ENCODE data around the gene TCF12. TPM values are rescaled to one million over a fixed set of nuclear protein-coding genes. Genes with fewer than 3 reads are reported as not detected.
"Not testable (repeated sequence)": the region's sequence is repeated elsewhere in the genome, so short reads cannot be mapped to it uniquely, and the experiment has no call there.

The TCF12 gene
- total RNA-seq, 4 donors from 2014 or later = 108 to 177 (median 148) TPM

DNA sequence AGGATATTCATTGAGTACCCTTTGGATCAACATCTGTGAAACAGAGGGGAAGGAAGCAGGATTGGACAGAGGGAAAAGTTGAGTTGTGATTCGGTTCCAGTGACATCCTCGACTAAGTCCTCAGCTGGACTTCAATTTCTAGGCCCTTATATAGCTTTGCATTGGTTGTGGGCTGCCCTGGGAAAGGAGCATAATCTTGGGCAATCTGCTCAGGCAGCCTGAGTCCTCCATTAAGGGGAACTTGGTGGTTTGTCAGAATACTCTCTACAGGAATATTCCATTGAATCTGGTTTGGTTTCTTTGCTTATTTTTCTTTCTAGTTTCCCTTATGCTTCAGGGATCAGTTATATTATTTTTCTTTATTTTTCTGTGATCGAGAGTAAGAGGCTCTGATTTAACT lies 94.1 kb downstream of the TCF12 start:
- DNase-seq (ENCODE audit: extremely low spot score) = no peak
- WGBS = 73% methylated on average over 3 of the region's 3 CpGs
- intact Hi-C loops (cut with DNase I) = no loop called here

DNA sequence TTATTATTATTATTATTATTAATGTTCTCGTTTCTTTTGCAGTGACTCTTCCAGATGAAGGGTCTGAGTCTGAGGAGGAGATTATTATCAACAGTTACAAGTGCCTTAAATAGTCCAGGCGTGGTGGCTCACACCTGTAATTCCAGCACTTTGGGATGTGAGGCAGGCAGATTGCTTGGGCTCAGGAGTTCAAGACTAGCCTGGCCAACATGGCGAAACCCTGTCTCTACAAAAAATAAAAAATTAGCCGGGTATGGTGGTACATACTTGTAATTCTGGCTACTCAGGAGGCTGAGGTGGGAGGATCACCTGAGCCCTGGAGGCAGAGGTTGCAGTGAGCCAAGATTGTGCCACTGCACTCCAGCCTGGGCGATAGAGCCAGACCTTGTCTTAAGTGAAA lies 96.5 kb downstream of the TCF12 start:
- H3K4me3 ChIP-seq; intact Hi-C loops (cut with DNase I): not testable (repeated sequence)
- peaks cover 4 to 46% (median 32%) of the 10 kb centered on the region in 4 donors for H3K4me1 ChIP-seq

More for the DNA sequence above, 94.1 kb downstream of the TCF12 start:
- Histone ChIP-seq H3K9me3 (no peaks in the 10 kb centered on the region), H3K36me3 (no peaks in the 10 kb centered on the region), H3K4me1 (peaks cover 4 to 33% (median 15%) of the 10 kb centered on the region in 4 donors), H3K4me3 (no peak overlapping the region), H3K27me3 (no peaks in the 10 kb centered on the region), H3K27ac (replicated peaks in 1 of 4) (no peak overlapping the region)
- TF ChIP-seq, protein P1, sequence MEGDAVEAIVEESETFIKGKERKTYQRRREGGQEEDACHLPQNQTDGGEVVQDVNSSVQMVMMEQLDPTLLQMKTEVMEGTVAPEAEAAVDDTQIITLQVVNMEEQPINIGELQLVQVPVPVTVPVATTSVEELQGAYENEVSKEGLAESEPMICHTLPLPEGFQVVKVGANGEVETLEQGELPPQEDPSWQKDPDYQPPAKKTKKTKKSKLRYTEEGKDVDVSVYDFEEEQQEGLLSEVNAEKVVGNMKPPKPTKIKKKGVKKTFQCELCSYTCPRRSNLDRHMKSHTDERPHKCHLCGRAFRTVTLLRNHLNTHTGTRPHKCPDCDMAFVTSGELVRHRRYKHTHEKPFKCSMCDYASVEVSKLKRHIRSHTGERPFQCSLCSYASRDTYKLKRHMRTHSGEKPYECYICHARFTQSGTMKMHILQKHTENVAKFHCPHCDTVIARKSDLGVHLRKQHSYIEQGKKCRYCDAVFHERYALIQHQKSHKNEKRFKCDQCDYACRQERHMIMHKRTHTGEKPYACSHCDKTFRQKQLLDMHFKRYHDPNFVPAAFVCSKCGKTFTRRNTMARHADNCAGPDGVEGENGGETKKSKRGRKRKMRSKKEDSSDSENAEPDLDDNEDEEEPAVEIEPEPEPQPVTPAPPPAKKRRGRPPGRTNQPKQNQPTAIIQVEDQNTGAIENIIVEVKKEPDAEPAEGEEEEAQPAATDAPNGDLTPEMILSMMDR (IDR thresholded peaks at IDR 0.05) = no peak
- TF ChIP-seq EP300 (IDR thresholded peaks at IDR 0.05) (no peak), POLR2AphosphoS5 (IDR thresholded peaks at IDR 0.05) (no peak), POLR2A (IDR thresholded peaks at IDR 0.05; ENCODE audit: low read depth) (no peak)

DNA sequence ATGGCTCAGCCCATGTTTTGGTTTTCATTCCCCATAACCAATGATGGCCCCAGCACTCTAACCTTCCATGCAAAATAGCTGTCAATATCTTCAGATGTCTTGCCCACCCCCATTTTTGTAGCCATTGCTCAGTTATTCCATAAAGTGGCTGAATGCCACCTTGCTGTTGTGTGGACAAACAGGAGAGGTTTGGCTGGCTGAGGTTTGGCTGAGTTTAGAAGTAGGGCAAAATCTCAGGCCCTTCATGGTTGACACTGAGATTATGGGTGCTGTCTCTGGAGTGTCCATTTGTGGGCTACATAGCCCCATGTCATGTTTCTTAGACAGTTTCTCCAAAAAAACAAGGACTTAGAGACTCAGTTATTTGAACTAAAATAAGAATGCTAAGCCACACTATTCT lies 96.9 kb downstream of the TCF12 start:
- Histone ChIP-seq H3K27me3 (no peaks in the 10 kb centered on the region), H3K27ac (replicated peaks in 1 of 4) (no peak overlapping the region), H3K4me1 (peaks cover 4 to 48% (median 35%) of the 10 kb centered on the region in 4 donors), H3K4me3 (no peak overlapping the region), H3K36me3 (no peaks in the 10 kb centered on the region), H3K9me3 (no peaks in the 10 kb centered on the region)
- no peak for DNase-seq (ENCODE audit: extremely low spot score)
- no peak for TF ChIP-seq POLR2AphosphoS5 (IDR thresholded peaks at IDR 0.05)
- TF ChIP-seq EP300 (IDR thresholded peaks at IDR 0.05) = no peak
- TF ChIP-seq, protein P1 (IDR thresholded peaks at IDR 0.05) = no peak
- TF ChIP-seq POLR2A (IDR thresholded peaks at IDR 0.05; ENCODE audit: low read depth) = no peak
- intact Hi-C loops (cut with DNase I) = no loop called here

More for the DNA sequence above, 96.5 kb downstream of the TCF12 start:
- H3K9me3 ChIP-seq; DNase-seq (ENCODE audit: extremely low spot score); H3K27me3 ChIP-seq; H3K27ac ChIP-seq (replicated peaks in 1 of 4); H3K36me3 ChIP-seq: not testable (repeated sequence)
- WGBS = 97% methylated on average over 4 of the region's 5 CpGs

DNA sequence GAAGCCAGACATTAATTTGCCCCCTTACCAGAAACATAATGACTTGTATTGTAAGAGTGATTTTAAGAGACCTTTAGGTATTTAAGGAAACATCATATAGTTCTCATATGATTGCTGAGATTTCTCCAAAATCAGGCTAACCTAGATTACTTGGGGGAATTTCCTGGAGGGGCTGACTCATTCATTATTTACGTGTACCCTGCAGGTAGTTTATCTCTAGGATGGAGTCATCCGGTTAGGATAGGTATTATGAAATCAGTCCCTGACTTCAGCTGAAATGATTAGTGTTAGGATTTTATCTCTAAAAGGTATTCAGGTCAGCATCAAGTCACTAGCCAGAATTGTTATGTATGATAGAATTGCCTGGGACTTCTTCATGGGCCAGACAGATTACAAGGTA lies 97.5 kb downstream of the TCF12 start:
- no peak overlapping the region for H3K4me3 ChIP-seq

DNA sequence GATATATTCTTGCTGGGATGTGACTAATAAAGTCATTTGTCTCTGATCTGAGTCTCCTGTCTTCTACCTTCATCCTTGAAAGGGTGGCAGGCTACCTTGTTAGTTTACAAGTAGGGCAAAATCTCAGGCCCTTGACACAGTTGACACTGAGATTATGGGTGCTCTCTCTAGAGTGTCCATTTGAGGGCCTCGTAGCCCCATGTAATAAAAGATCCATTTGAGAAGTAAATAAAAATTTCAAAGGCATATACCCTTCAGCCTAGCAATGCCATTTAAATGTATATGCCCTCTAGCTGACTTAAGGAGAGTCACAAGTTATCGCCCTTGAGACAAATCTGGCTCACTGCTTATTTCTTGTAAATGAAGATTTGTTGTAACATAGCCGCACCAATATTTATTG lies 98.6 kb downstream of the TCF12 start:
- Histone ChIP-seq H3K9me3 (no peaks in the 10 kb centered on the region), H3K27ac (replicated peaks in 1 of 4) (no peak overlapping the region), H3K27me3 (no peaks in the 10 kb centered on the region), H3K4me1 (peaks cover 4 to 51% (median 35%) of the 10 kb centered on the region in 4 donors), H3K4me3 (no peak overlapping the region), H3K36me3 (no peaks in the 10 kb centered on the region)
- DNase-seq (ENCODE audit: extremely low spot score) = no peak
- intact Hi-C loops (cut with DNase I) = no loop called here
- no peak for TF ChIP-seq POLR2A (IDR thresholded peaks at IDR 0.05; ENCODE audit: low read depth)
- no peak for TF ChIP-seq POLR2AphosphoS5 (IDR thresholded peaks at IDR 0.05)
- TF ChIP-seq EP300 (IDR thresholded peaks at IDR 0.05) = no peak
- TF ChIP-seq, protein P1 (IDR thresholded peaks at IDR 0.05) = no peak
- 95% methylated on average over 3 of the region's 3 CpGs for WGBS

More for the DNA sequence above, 97.5 kb downstream of the TCF12 start:
- TF ChIP-seq EP300 (IDR thresholded peaks at IDR 0.05) = no peak
- Histone ChIP-seq H3K27ac (replicated peaks in 1 of 4) (no peak overlapping the region), H3K27me3 (no peaks in the 10 kb centered on the region), H3K36me3 (no peaks in the 10 kb centered on the region), H3K9me3 (no peaks in the 10 kb centered on the region), H3K4me1 (peaks cover 4 to 48% (median 34%) of the 10 kb centered on the region in 4 donors)
- WGBS = 61% methylated on average over 2 of the region's 2 CpGs
- DNase-seq (ENCODE audit: extremely low spot score) = no peak
- intact Hi-C loops (cut with DNase I) = no loop called here

DNA sequence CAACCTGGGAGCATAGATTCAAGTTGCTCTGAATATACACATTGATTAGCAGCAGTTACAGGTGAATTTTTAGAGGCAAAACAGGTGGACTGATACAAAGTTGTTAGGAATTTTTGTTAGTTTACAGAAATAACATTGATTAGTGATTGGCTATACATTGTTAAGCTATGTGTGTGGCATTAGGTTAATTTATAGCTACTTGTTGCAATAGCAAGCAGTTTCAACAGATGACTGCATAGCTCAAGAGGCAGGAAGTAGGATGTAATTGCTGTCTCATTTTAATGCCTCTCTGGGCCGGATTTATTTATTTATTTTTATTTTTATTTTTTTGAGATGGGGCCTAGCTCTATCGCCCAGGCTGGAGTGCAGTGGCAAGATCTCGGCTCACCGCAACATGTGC lies 99.7 kb downstream of the TCF12 start:
- Histone ChIP-seq H3K9me3 (no peaks in the 10 kb centered on the region), H3K4me1 (peaks cover 4 to 51% (median 35%) of the 10 kb centered on the region in 4 donors), H3K36me3 (no peaks in the 10 kb centered on the region), H3K27me3 (no peaks in the 10 kb centered on the region), H3K4me3 (no peak overlapping the region), H3K27ac (replicated peaks in 1 of 4) (no peak overlapping the region)
- DNase-seq (ENCODE audit: extremely low spot score) = no peak
- no peak for TF ChIP-seq POLR2AphosphoS5 (IDR thresholded peaks at IDR 0.05)
- no peak for TF ChIP-seq EP300 (IDR thresholded peaks at IDR 0.05)
- no peak for TF ChIP-seq POLR2A (IDR thresholded peaks at IDR 0.05; ENCODE audit: low read depth)
- TF ChIP-seq, protein P1 (IDR thresholded peaks at IDR 0.05) = no peak
- intact Hi-C loops (cut with DNase I) = no loop called here
- 71% methylated on average over 4 of the region's 4 CpGs for WGBS

Data from esophagus muscularis mucosa (tissue), 4 donors.